AG04449 (cell line): ENCODE data around the gene SPIN1.
A peak's percentile ranks its signal among the peaks of the same experiment; 100 is the strongest.

ENCODE experiments used
- CTCF ChIA-PET: fragments of 350-600 bp; formaldehyde crosslinking; extraction: SDS; loops from one replicate; lab custom pipeline; 2021; ENCODE audit warnings: antibody characterized with exemption; lab: Yijun Ruan, JAX
- POLR2A ChIA-PET: fragments of 400-600, 350-600 bp; formaldehyde crosslinking; extraction: SDS; loops from one replicate; lab custom pipeline; 2020; ENCODE audit warnings: antibody characterized with exemption, inconsistent platforms; lab: Yijun Ruan, JAX
- DNase-seq: peaks from one replicate; pipeline ENCODE4 v3.0.0-alpha.2; 2010; ENCODE audit warnings: low read depth, low spot score
- H3K4me3 ChIP-seq: 2 replicates; pipeline ENCODE4 v1.5.1; 2011; ENCODE audit warnings: low read depth, mild to moderate bottlenecking, control low read depth, low read length
- TF ChIP-seq, protein P1 (sequence below): IDR thresholded peaks from one replicate; pipeline ENCODE4 v1.5.1; 2011; ENCODE audit warnings: mild to moderate bottlenecking, moderate library complexity, low read length, control low read depth, inconsistent platforms; ENCODE audit not compliant: insufficient read depth; ENCODE audit errors: missing control alignments

The SPIN1 gene

GRCh38 chr9:88391921-88392320 is 3.7 kb downstream of the SPIN1 start:
- TF ChIP-seq, protein P1, sequence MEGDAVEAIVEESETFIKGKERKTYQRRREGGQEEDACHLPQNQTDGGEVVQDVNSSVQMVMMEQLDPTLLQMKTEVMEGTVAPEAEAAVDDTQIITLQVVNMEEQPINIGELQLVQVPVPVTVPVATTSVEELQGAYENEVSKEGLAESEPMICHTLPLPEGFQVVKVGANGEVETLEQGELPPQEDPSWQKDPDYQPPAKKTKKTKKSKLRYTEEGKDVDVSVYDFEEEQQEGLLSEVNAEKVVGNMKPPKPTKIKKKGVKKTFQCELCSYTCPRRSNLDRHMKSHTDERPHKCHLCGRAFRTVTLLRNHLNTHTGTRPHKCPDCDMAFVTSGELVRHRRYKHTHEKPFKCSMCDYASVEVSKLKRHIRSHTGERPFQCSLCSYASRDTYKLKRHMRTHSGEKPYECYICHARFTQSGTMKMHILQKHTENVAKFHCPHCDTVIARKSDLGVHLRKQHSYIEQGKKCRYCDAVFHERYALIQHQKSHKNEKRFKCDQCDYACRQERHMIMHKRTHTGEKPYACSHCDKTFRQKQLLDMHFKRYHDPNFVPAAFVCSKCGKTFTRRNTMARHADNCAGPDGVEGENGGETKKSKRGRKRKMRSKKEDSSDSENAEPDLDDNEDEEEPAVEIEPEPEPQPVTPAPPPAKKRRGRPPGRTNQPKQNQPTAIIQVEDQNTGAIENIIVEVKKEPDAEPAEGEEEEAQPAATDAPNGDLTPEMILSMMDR, result no peak
- CTCF ChIA-PET, result interaction anchor here (0.8 to 1.0 kb wide), 2 partner anchors 144 to 187 kb away, joined by 3 read pairs; no protein-coding TSS in a partner anchor
- DNase-seq, result no peak
- POLR2A ChIA-PET, result no interaction called here
- no peak overlapping the region for H3K4me3 ChIP-seq

GRCh38 chr9:88392549-88392948 is 4.3 kb downstream of the SPIN1 start:
- no peak for DNase-seq
- TF ChIP-seq, protein P1, result no peak
- ChIA-PET POLR2A (no interaction called here), CTCF (interaction anchor here (1.0 kb wide), 1 partner anchor 186 kb away, joined by 3 read pairs; no protein-coding TSS in a partner anchor)
- H3K4me3 ChIP-seq, result no peak overlapping the region

DNA sequence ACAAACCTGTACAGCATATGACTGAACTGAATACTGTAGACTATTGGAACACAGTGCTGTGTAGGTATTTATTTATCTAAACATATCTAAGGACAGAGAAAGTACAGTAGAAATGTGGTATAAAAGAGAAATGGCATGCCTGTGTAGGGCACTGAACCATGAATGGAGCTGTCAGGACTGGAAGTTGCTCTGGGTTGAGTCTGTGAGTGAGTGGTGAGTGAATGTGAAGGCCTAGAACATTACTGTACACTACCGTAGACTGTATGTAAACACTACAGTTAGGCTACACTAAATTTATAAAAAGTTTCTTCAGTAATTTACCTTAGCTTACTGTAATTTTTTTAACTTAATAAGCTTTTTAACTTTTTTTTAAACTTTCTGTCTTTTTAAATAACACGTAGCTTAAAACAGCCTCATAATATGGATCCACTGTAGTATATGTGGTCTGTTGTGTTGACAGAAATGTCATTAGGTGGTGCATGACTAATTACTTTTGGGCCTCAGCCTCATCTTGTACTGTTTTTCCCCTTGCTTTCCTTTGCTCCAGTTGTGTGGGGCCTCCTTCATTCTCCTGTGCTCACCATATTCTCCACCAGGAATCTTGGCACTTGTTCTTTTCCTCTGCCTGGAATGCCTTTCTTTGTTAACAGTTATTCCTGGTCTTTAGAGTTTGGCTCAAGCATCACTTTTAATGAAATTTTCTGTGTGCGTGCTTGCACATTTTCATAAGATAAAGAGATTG is 8.8 kb downstream of the SPIN1 start:
- ChIA-PET POLR2A (no interaction called here), CTCF (interaction anchor here (0.9 to 2.0 kb wide), 5 partner anchors 10 to 182 kb away, joined by 3 to 7 read pairs (median 3); no protein-coding TSS in a partner anchor)
- TF ChIP-seq, protein P1, result no peak
- H3K4me3 ChIP-seq, result no peak overlapping the region
- no peak for DNase-seq

DNA sequence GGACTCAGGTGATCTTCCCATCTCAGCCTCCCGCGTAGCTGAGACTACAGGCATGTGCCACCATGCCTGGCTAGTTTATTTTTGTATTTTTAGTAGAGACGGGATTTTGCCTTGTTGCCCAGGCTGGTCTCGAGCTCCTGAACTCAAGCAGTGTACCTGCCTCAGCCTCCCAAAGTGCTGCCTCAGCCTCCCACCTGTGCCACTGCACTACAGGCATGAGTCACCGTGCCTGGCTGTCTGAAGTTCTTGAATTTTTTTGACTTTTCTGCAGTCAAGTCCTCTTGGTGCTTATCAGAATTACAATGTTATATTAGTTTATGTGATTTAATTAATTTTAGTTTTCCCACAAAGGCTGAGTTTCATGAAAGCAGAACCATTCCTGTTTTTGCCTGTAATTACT is 9.8 kb downstream of the SPIN1 start:
- TF ChIP-seq, protein P1, result no peak
- CTCF ChIA-PET, result interaction anchor here (1.1 to 2.0 kb wide), 3 partner anchors 10 to 181 kb away, joined by 3 to 7 read pairs (median 3); no protein-coding TSS in a partner anchor
- POLR2A ChIA-PET, result no interaction called here
- DNase-seq, result no peak
- no peak overlapping the region for H3K4me3 ChIP-seq

DNA sequence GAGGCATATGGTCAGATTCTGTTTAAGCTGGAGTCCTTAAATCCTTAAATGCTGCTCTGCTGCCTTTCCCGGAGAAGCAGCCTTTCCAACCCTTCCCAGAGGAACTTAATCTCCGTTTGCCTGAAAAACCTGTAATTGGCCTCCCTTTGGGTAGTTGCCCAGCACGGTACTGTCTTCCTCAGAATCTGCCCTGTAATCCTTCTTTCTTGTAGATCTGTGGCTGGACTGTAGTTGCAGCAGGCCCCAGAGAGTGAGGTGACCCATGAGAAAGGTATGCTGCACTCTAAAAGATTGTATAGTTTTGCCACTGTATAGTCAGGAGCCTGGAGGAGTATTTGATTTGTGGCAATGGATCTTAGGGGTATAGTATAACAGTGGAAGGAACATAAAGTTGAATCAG is 11.7 kb downstream of the SPIN1 start:
- ChIA-PET CTCF (no interaction called here), POLR2A (interaction anchor here (0.7 to 1.0 kb wide), 2 partner anchors 9 to 251 kb away, joined by 3 to 5 read pairs; no protein-coding TSS in a partner anchor)
- no peak overlapping the region; the same call in 1 of the 2 replicates for H3K4me3 ChIP-seq
- TF ChIP-seq, protein P1, result no peak
- peak; percentile 63 for DNase-seq

DNA sequence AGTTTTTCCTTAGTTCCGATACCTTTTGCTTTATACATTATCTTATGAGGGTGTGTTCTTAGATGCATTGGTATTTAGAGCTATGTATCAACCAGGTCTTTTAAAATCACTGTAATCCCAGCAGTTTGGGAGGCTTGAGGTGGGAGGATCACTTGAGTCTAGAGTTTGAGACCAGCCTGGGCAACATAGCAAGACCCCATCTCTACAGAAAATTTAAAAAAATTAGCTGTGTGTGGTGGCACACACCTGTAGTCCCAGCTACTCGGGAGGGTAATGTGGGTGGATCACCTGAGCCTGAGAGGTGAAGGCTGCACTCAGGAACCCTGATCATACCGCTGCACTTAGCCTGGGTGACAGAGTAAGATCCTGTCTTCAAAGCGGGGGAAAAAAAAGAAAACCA is 15.1 kb downstream of the SPIN1 start:
- CTCF ChIA-PET, result no interaction called here
- no peak for DNase-seq
- POLR2A ChIA-PET, result no interaction called here
- H3K4me3 ChIP-seq, result no peak overlapping the region
- TF ChIP-seq, protein P1, result no peak
